Keratinocyte (primary cell): ENCODE data around the gene PRDM1.

ENCODE experiments used
- CTCF ChIP-seq, 3 experiments: IDR thresholded peaks in 1 of 3; conservative IDR thresholded peaks in 1 of 3; optimal IDR thresholded peaks in 1 of 3; 2 replicates in 2 of 3; 3 replicates in 1 of 3; pipeline versions ENCODE3 to v1.5.1; 2011; ENCODE audit warnings: low read length in 3 of 3, mild to moderate bottlenecking in 3 of 3, moderate library complexity in 2 of 3, control low read depth in 1 of 3, inconsistent platforms in 1 of 3; ENCODE audit not compliant: insufficient read depth in 2 of 3; ENCODE audit errors: extremely low read depth in 1 of 3
- EZH2 ChIP-seq: IDR thresholded peaks from one replicate; pipeline ENCODE4 v1.6.1; 2012; ENCODE audit warnings: inconsistent platforms, mild to moderate bottlenecking, low read length, moderate library complexity

GRCh38 chr6:106145741-106146227 is 59.6 kb downstream of the PRDM1 start:
- no peak for TF ChIP-seq CTCF (optimal IDR thresholded peaks at IDR 0.05 in 1 of 3, IDR thresholded peaks at IDR 0.05 in 1 of 3, conservative IDR thresholded peaks at IDR 0.05 in 1 of 3; ENCODE audit: extremely low read depth in 1 of 3, insufficient read depth in 2 of 3, low read length in 3 of 3)
- no peak for TF ChIP-seq EZH2
